Naive thymus-derived CD4-positive, alpha-beta T cell (primary cell): ENCODE data around the gene PRM3. TPM values are rescaled to one million over a fixed set of nuclear protein-coding genes. Genes with fewer than 3 reads are reported as not detected.

Source experiments
- ATAC-seq: fragments of 150-1000 bp; cut with Tn5 transposase; 2 replicates; pipeline ENCODE4 v1.10.0; 2021; ENCODE audit warnings: mild to moderate bottlenecking, moderate library complexity
- CTCF ChIA-PET: fragments of 350-600 bp; sonication (Branson Sonifier 250); formaldehyde crosslinking; loops from one replicate; lab custom pipeline; 2021; ENCODE audit warnings: antibody characterized with exemption; lab: Charles Lee
- POLR2A ChIA-PET: fragments of 350-600 bp; sonication (Branson Sonifier 250); formaldehyde crosslinking; loops from one replicate; lab custom pipeline; 2021; ENCODE audit warnings: antibody characterized with exemption, inconsistent platforms; lab: Charles Lee
- DNase-seq, 9 donors: peaks; one replicate each; pipeline versions ENCODE4 v3.0.0 to v3.0.0-alpha.2; 2020 to 2022; ENCODE audit warnings: mixed read lengths in 1 of 9
- H3K27ac ChIP-seq: one replicate; pipeline ENCODE4 v1.7.0; 2013; ENCODE audit warnings: mild to moderate bottlenecking, low read depth, low read length, moderate library complexity
- H3K27me3 ChIP-seq, 2 donors: one replicate each; pipeline ENCODE4 v1.7.0; 2013; ENCODE audit warnings: low read length in 2 of 2, mild to moderate bottlenecking in 2 of 2, moderate library complexity in 2 of 2; ENCODE audit not compliant: control insufficient read depth in 2 of 2, insufficient read depth in 2 of 2
- H3K36me3 ChIP-seq, 3 experiments: 1 replicate in 2 of 3; 2 replicates in 1 of 3; pipeline ENCODE4 v1.7.0; 2013; ENCODE audit warnings: low read length in 3 of 3, mild to moderate bottlenecking in 3 of 3, moderate library complexity in 1 of 3; ENCODE audit not compliant: insufficient read depth in 3 of 3, control insufficient read depth in 2 of 3
- H3K4me1 ChIP-seq, 2 donors: one replicate each; pipeline ENCODE4 v1.7.0; 2013; ENCODE audit warnings: low read length in 2 of 2, mild to moderate bottlenecking in 2 of 2, moderate library complexity in 1 of 2; ENCODE audit not compliant: control insufficient read depth in 2 of 2, insufficient read depth in 2 of 2
- H3K4me3 ChIP-seq: 2 replicates; pipeline ENCODE4 v1.7.0; 2013; ENCODE audit warnings: mild to moderate bottlenecking, low read length
- H3K9me3 ChIP-seq, 3 experiments: 1 replicate in 2 of 3; 2 replicates in 1 of 3; pipeline ENCODE4 v1.7.0; 2013; ENCODE audit warnings: low read length in 3 of 3; ENCODE audit not compliant: control insufficient read depth in 2 of 3
- H3K27ac Mint-ChIP-seq, 9 donors: one replicate each; pipeline ENCODE4 v1.8.0; 2020 to 2022; ENCODE audit warnings: mixed read lengths in 9 of 9, mild to moderate bottlenecking in 8 of 9, moderate library complexity in 5 of 9, inconsistent platforms in 2 of 9
- H3K27me3 Mint-ChIP-seq, 5 donors: one replicate each; pipeline ENCODE4 v1.8.0; 2021 to 2022; ENCODE audit warnings: mixed read lengths in 5 of 5, mild to moderate bottlenecking in 1 of 5
- H3K36me3 Mint-ChIP-seq, 5 donors: one replicate each; pipeline ENCODE4 v1.8.0; 2020 to 2022; ENCODE audit warnings: mixed read lengths in 5 of 5, mild to moderate bottlenecking in 3 of 5, inconsistent platforms in 1 of 5
- H3K4me1 Mint-ChIP-seq, 7 donors: one replicate each; pipeline ENCODE4 v1.8.0; 2020 to 2022; ENCODE audit warnings: mixed read lengths in 7 of 7, mild to moderate bottlenecking in 3 of 7, inconsistent platforms in 1 of 7
- H3K4me3 Mint-ChIP-seq, 10 donors: one replicate each; pipeline ENCODE4 v1.8.0; 2020 to 2022; ENCODE audit warnings: mild to moderate bottlenecking in 10 of 10, mixed read lengths in 10 of 10, moderate library complexity in 6 of 10, inconsistent platforms in 2 of 10
- H3K9me3 Mint-ChIP-seq, 11 donors: one replicate each; pipeline ENCODE4 v1.8.0; 2020 to 2022; ENCODE audit warnings: mixed read lengths in 11 of 11, mild to moderate bottlenecking in 4 of 11, inconsistent platforms in 1 of 11, moderate library complexity in 1 of 11
- intact Hi-C, 2 donors: fragments of 100-400 bp; cut with micrococcal nuclease; formaldehyde crosslinking; loops; one replicate each; pipeline ENCODE4 v1.15.1; 2023
- polyA plus RNA-seq, 2 donors: library from polyadenylated mRNA; unstranded; fragments of 300-500 nt; fragmentation: Illumina TruSeq; gene quantifications; one replicate each; pipeline ENCODE4 v1.2.3, GENCODE V29; 2021
- total RNA-seq, 6 experiments: library from RNA in 5 of 6; stranded (reverse) in 5 of 6; gene quantifications; 1 replicate in 5 of 6; 2 replicates in 1 of 6; pipeline ENCODE4 v1.2.3 and lab custom pipeline; 2021 to 2026

Gene PRM3
- total and polyA plus RNA-seq, 7 experiments from 2014 or later: not detected

- Mint-ChIP-seq H3K4me1 (peaks cover 18 to 62% (median 31%) of the 10 kb centered on the region in 7 donors), H3K27ac (peak overlapping the region in 8 of 9 donors; percentile 25 to 92 (median 60)), H3K27me3 (no peaks in the 10 kb centered on the region), H3K4me3 (peak overlapping the region in 2 of 10 donors; percentile 6 to 43), H3K36me3 (peaks cover 0 to 54% (median 5%) of the 10 kb centered on the region in 5 donors), H3K9me3 (no peaks in the 10 kb centered on the region)
- DNase-seq: no peak
- no peak for ATAC-seq
- intact Hi-C loops: loop anchor here (10.0 kb wide), 4 partner anchors 195 to 835 kb away; partner anchors contain the start of genes LITAF (in 1 of the 2) and NUBP1 (in 1 of the 2)
- no peaks in the 10 kb centered on the region for H3K9me3 ChIP-seq
- H3K27me3 ChIP-seq: no peaks in the 10 kb centered on the region
- no peak overlapping the region for H3K27ac ChIP-seq
- POLR2A ChIA-PET: no interaction called here
- peaks cover 25 to 33% of the 10 kb centered on the region in 2 donors for H3K4me1 ChIP-seq
- CTCF ChIA-PET: no interaction called here
- no peak overlapping the region for H3K4me3 ChIP-seq
- H3K36me3 ChIP-seq: peaks cover 0 to 6% (median under 1%) of the 10 kb centered on the region in 3 experiments
Measured at GRCh38 chr16:11250091-11250785, 23.2 kb downstream of the PRM3 start.

- Mint-ChIP-seq H3K36me3 (peaks cover 0 to 49% (median 5%) of the 10 kb centered on the region in 5 donors), H3K4me1 (peaks cover 17 to 69% (median 32%) of the 10 kb centered on the region in 7 donors), H3K27ac (peak overlapping the region in 7 of 9 donors; percentile 17 to 78 (median 62)), H3K9me3 (no peaks in the 10 kb centered on the region), H3K4me3 (no peak overlapping the region), H3K27me3 (no peaks in the 10 kb centered on the region)
- no peak for DNase-seq
- Histone ChIP-seq H3K36me3 (peaks cover 0 to 6% (median 0%) of the 10 kb centered on the region in 3 experiments), H3K27me3 (no peaks in the 10 kb centered on the region), H3K4me1 (peaks cover 25 to 31% of the 10 kb centered on the region in 2 donors), H3K27ac (no peak overlapping the region), H3K4me3 (no peak overlapping the region), H3K9me3 (no peaks in the 10 kb centered on the region)
- intact Hi-C loops: loop anchor here (10.0 kb wide), 4 partner anchors 195 to 835 kb away; partner anchors contain the start of genes LITAF (in 1 of the 2) and NUBP1 (in 1 of the 2)
- ChIA-PET CTCF (no interaction called here), POLR2A (no interaction called here)
- no peak for ATAC-seq
Measured at GRCh38 chr16:11249233-11250061, 24.0 kb downstream of the PRM3 start.

GRCh38 chr16:11248133-11248532, 25.3 kb downstream of the PRM3 start:
- Mint-ChIP-seq H3K4me3 (no peak overlapping the region), H3K27ac (peak overlapping the region in 2 of 9 donors; percentile 32 to 62), H3K9me3 (no peaks in the 10 kb centered on the region), H3K4me1 (peaks cover 10 to 63% (median 22%) of the 10 kb centered on the region in 7 donors), H3K36me3 (peaks cover 0 to 37% (median 5%) of the 10 kb centered on the region in 5 donors), H3K27me3 (no peaks in the 10 kb centered on the region)
- ATAC-seq (no peak), DNase-seq (no peak)
- ChIA-PET CTCF (interaction anchor here (0.6 kb wide), 1 partner anchor 299 kb away, joined by 3 read pairs; no protein-coding TSS in a partner anchor), POLR2A (interaction anchor here (0.9 to 1.7 kb wide), 2 partner anchors 8 to 23 kb away, joined by 3 to 9 read pairs; partner anchors contain the start of gene SOCS1)
- Histone ChIP-seq H3K36me3 (peaks cover 0 to 5% (median 0%) of the 10 kb centered on the region in 3 experiments), H3K27me3 (no peaks in the 10 kb centered on the region), H3K4me3 (no peak overlapping the region), H3K9me3 (no peaks in the 10 kb centered on the region), H3K27ac (no peak overlapping the region), H3K4me1 (peaks cover 15 to 21% of the 10 kb centered on the region in 2 donors)
- intact Hi-C loops: no loop called here

GRCh38 chr16:11245988-11246387, 27.4 kb downstream of the PRM3 start:
- H3K27ac ChIP-seq: no peak overlapping the region
- Mint-ChIP-seq H3K27me3 (no peaks in the 10 kb centered on the region), H3K4me1 (peaks cover 3 to 48% (median 6%) of the 10 kb centered on the region in 7 donors), H3K4me3 (no peak overlapping the region), H3K36me3 (peaks cover 0 to 18% (median 0%) of the 10 kb centered on the region in 5 donors), H3K9me3 (no peaks in the 10 kb centered on the region), H3K27ac (peak overlapping the region in 2 of 9 donors; percentile 7 to 46)
- H3K4me3 ChIP-seq: no peak overlapping the region
- no peak for DNase-seq
- intact Hi-C loops: no loop called here
- ChIA-PET CTCF (interaction anchor here (0.7 kb wide), 1 partner anchor 160 kb away, joined by 4 read pairs; no protein-coding TSS in a partner anchor), POLR2A (interaction anchor here (0.7 to 2.3 kb wide), 2 partner anchors 10 to 15 kb away, joined by 3 to 7 read pairs; partner anchors contain the start of gene SOCS1)
- no peaks in the 10 kb centered on the region for H3K9me3 ChIP-seq
- H3K36me3 ChIP-seq: no peaks in the 10 kb centered on the region
- no peaks in the 10 kb centered on the region for H3K27me3 ChIP-seq
- ATAC-seq: no peak
- H3K4me1 ChIP-seq: peaks cover under 1 to 2% of the 10 kb centered on the region in 2 donors

GRCh38 chr16:11245222-11245737, 28.1 kb downstream of the PRM3 start:
- Histone ChIP-seq H3K9me3 (no peaks in the 10 kb centered on the region), H3K27me3 (no peaks in the 10 kb centered on the region), H3K27ac (no peak overlapping the region), H3K36me3 (no peaks in the 10 kb centered on the region), H3K4me3 (no peak overlapping the region), H3K4me1 (peaks cover 7 to 8% of the 10 kb centered on the region in 2 donors)
- DNase-seq (no peak), ATAC-seq (no peak)
- ChIA-PET CTCF (interaction anchor here (1.0 kb wide), 1 partner anchor 10 kb away, joined by 3 read pairs; no protein-coding TSS in a partner anchor), POLR2A (interaction anchor here (2.3 kb wide), 1 partner anchor 11 kb away, joined by 7 read pairs; the partner anchor contains the start of gene SOCS1)
- Mint-ChIP-seq H3K9me3 (no peaks in the 10 kb centered on the region), H3K4me3 (no peak overlapping the region), H3K36me3 (peaks cover 0 to 15% (median 0%) of the 10 kb centered on the region in 5 donors), H3K27ac (peak overlapping the region in 3 of 9 donors; percentile 37 to 77 (median 50)), H3K27me3 (no peaks in the 10 kb centered on the region), H3K4me1 (peaks cover under 1 to 41% (median 7%) of the 10 kb centered on the region in 7 donors)
- intact Hi-C loops: no loop called here

- ChIA-PET CTCF (no interaction called here), POLR2A (no interaction called here)
- Mint-ChIP-seq H3K4me3 (no peak overlapping the region), H3K4me1 (peaks cover 0 to 40% (median 6%) of the 10 kb centered on the region in 7 donors), H3K27ac (no peak overlapping the region), H3K27me3 (no peaks in the 10 kb centered on the region), H3K36me3 (peaks cover 0 to 4% (median 0%) of the 10 kb centered on the region in 5 donors), H3K9me3 (no peaks in the 10 kb centered on the region)
- no peaks in the 10 kb centered on the region for H3K27me3 ChIP-seq
- no peak overlapping the region for H3K4me3 ChIP-seq
- H3K27ac ChIP-seq: no peak overlapping the region
- H3K9me3 ChIP-seq: no peaks in the 10 kb centered on the region
- DNase-seq (no peak), ATAC-seq (no peak)
- peaks cover 7 to 14% of the 10 kb centered on the region in 2 donors for H3K4me1 ChIP-seq
- intact Hi-C loops: no loop called here
- H3K36me3 ChIP-seq: no peaks in the 10 kb centered on the region
Measured at GRCh38 chr16:11242658-11243057, 30.8 kb downstream of the PRM3 start.
